Osteoblast (primary cell): Measurements from ENCODE around the gene KDM3B. TPM values are rescaled to one million over a fixed set of nuclear protein-coding genes. Genes with fewer than 3 reads are reported as not detected.
A peak's percentile ranks its signal among the peaks of the same experiment; 100 is the strongest.

ENCODE experiments used
- DNase-seq: peaks from one replicate; pipeline ENCODE4 v3.0.0; 2011; ENCODE audit warnings: low spot score, mixed read lengths; ENCODE audit not compliant: insufficient read length; ENCODE audit errors: missing footprints
- H2AFZ ChIP-seq: 2 replicates; pipeline ENCODE4 v1.6.0; 2011; ENCODE audit warnings: mild to moderate bottlenecking, low read length
- H3K27ac ChIP-seq: 2 replicates; pipeline ENCODE4 v1.5.1; 2011; ENCODE audit warnings: mild to moderate bottlenecking, low read depth, low read length, moderate library complexity
- H3K27me3 ChIP-seq: 2 replicates; pipeline ENCODE4 v1.6.0; 2012; ENCODE audit warnings: mild to moderate bottlenecking, control low read depth, inconsistent platforms, low read length, moderate library complexity; ENCODE audit not compliant: insufficient read depth
- H3K36me3 ChIP-seq: 2 replicates; pipeline ENCODE4 v1.5.1; 2011; ENCODE audit warnings: mild to moderate bottlenecking, low read length, control low read depth, moderate library complexity; ENCODE audit not compliant: insufficient read depth
- H3K4me1 ChIP-seq: 2 replicates; pipeline ENCODE4 v1.5.1; 2011; ENCODE audit warnings: mild to moderate bottlenecking, low read length, control low read depth, moderate library complexity; ENCODE audit not compliant: insufficient read depth
- H3K4me2 ChIP-seq: 2 replicates; pipeline ENCODE4 v1.6.0; 2011; ENCODE audit warnings: mild to moderate bottlenecking, low read length; ENCODE audit not compliant: insufficient read depth
- H3K4me3 ChIP-seq: fragments of 200-600 bp; sonication (generic); 3 replicates; pipeline ENCODE4 v1.5.1; 2012; ENCODE audit warnings: mild to moderate bottlenecking, low read length, inconsistent platforms; ENCODE audit not compliant: insufficient read depth
- H3K79me2 ChIP-seq: 2 replicates; pipeline ENCODE4 v1.6.0; 2012; ENCODE audit warnings: mild to moderate bottlenecking, low read length, control low read depth, inconsistent platforms; ENCODE audit not compliant: insufficient read depth
- H3K9me3 ChIP-seq: 2 replicates; pipeline ENCODE4 v1.5.1; 2011; ENCODE audit warnings: low read depth, low read length, control low read depth
- H4K20me1 ChIP-seq: 2 replicates; pipeline ENCODE4 v1.6.0; 2012; ENCODE audit warnings: mild to moderate bottlenecking, low read length, control low read depth; ENCODE audit not compliant: insufficient read depth
- CTCF ChIP-seq: IDR thresholded peaks from 2 replicates; pipeline ENCODE4 v1.5.1; 2011; ENCODE audit warnings: mild to moderate bottlenecking, low read depth, low read length, moderate library complexity; ENCODE audit errors: extremely low read depth
- total RNA-seq: library from RNA; depleted of rRNA; stranded (reverse); fragments of >200 nt; gene quantifications from 2 replicates; pipeline ENCODE4 v1.2.3, GENCODE V29; 2012

The KDM3B gene
- total RNA-seq, 1 donor = 53.2 TPM

- H3K4me3 ChIP-seq = no peak overlapping the region
- no peak for DNase-seq
- H3K9me3 ChIP-seq = no peaks in the 10 kb centered on the region
- H2AFZ ChIP-seq = no peak overlapping the region
- no peak overlapping the region for H3K4me2 ChIP-seq
- H3K4me1 ChIP-seq = peaks cover 3% of the 10 kb centered on the region
- no peaks in the 10 kb centered on the region for H3K27me3 ChIP-seq
- H3K79me2 ChIP-seq = peaks cover 93% of the 10 kb centered on the region
- H4K20me1 ChIP-seq = peaks cover 21% of the 10 kb centered on the region
- H3K36me3 ChIP-seq = no peaks in the 10 kb centered on the region
- H3K27ac ChIP-seq = no peak overlapping the region
- TF ChIP-seq CTCF = no peak
Measured at GRCh38 chr5:138364576-138364975, 12.1 kb downstream of the KDM3B start.

- Histone ChIP-seq H2AFZ (no peak overlapping the region), H3K36me3 (no peaks in the 10 kb centered on the region), H3K79me2 (peaks cover 91% of the 10 kb centered on the region), H3K9me3 (no peaks in the 10 kb centered on the region), H3K4me2 (no peak overlapping the region), H3K4me1 (peaks cover 6% of the 10 kb centered on the region), H3K27me3 (no peaks in the 10 kb centered on the region), H3K4me3 (no peak overlapping the region), H3K27ac (no peak overlapping the region), H4K20me1 (peaks cover 23% of the 10 kb centered on the region)
- DNase-seq = no peak
- TF ChIP-seq CTCF = no peak
Measured at GRCh38 chr5:138366632-138367382, 14.3 kb downstream of the KDM3B start.

GRCh38 chr5:138369261-138369660, 16.8 kb downstream of the KDM3B start:
- H3K9me3 ChIP-seq = no peaks in the 10 kb centered on the region
- H3K27me3 ChIP-seq = no peaks in the 10 kb centered on the region
- peaks cover 19% of the 10 kb centered on the region for H4K20me1 ChIP-seq
- no peak for TF ChIP-seq CTCF
- H3K36me3 ChIP-seq = peaks cover 10% of the 10 kb centered on the region
- no peak overlapping the region for H3K4me2 ChIP-seq
- H2AFZ ChIP-seq = no peak overlapping the region
- no peak for DNase-seq
- no peak overlapping the region for H3K4me3 ChIP-seq
- peaks cover 86% of the 10 kb centered on the region for H3K79me2 ChIP-seq
- peaks cover 6% of the 10 kb centered on the region for H3K4me1 ChIP-seq
- H3K27ac ChIP-seq = no peak overlapping the region

GRCh38 chr5:138369706-138370105, 17.2 kb downstream of the KDM3B start:
- Histone ChIP-seq H3K79me2 (peaks cover 82% of the 10 kb centered on the region), H3K27ac (no peak overlapping the region)

More at GRCh38 chr5:138369706-138370105, 17.2 kb downstream of the KDM3B start:
- Histone ChIP-seq H3K4me2 (no peak overlapping the region), H3K9me3 (no peaks in the 10 kb centered on the region), H4K20me1 (peaks cover 15% of the 10 kb centered on the region), H3K4me1 (peaks cover 6% of the 10 kb centered on the region), H2AFZ (no peak overlapping the region), H3K36me3 (peaks cover 14% of the 10 kb centered on the region), H3K4me3 (no peak overlapping the region), H3K27me3 (no peaks in the 10 kb centered on the region)
- peak; percentile 34 for DNase-seq
- TF ChIP-seq CTCF = no peak
